Naive thymus-derived CD4-positive, alpha-beta T cell (primary cell): ENCODE results near the gene PGM3. TPM values are rescaled to one million over a fixed set of nuclear protein-coding genes. Genes with fewer than 3 reads are reported as not detected.

Experiments
- ATAC-seq: fragments of 150-1000 bp; cut with Tn5 transposase; 2 replicates; pipeline ENCODE4 v1.10.0; 2021; ENCODE audit warnings: mild to moderate bottlenecking, moderate library complexity
- CTCF ChIA-PET: fragments of 350-600 bp; sonication (Branson Sonifier 250); formaldehyde crosslinking; loops from one replicate; lab custom pipeline; 2021; ENCODE audit warnings: antibody characterized with exemption; lab: Charles Lee
- POLR2A ChIA-PET: fragments of 350-600 bp; sonication (Branson Sonifier 250); formaldehyde crosslinking; loops from one replicate; lab custom pipeline; 2021; ENCODE audit warnings: antibody characterized with exemption, inconsistent platforms; lab: Charles Lee
- DNase-seq, 9 donors: peaks; one replicate each; pipeline versions ENCODE4 v3.0.0 to v3.0.0-alpha.2; 2020 to 2022; ENCODE audit warnings: mixed read lengths in 1 of 9
- H3K27ac ChIP-seq: one replicate; pipeline ENCODE4 v1.7.0; 2013; ENCODE audit warnings: mild to moderate bottlenecking, low read depth, low read length, moderate library complexity
- H3K27me3 ChIP-seq, 2 donors: one replicate each; pipeline ENCODE4 v1.7.0; 2013; ENCODE audit warnings: low read length in 2 of 2, mild to moderate bottlenecking in 2 of 2, moderate library complexity in 2 of 2; ENCODE audit not compliant: control insufficient read depth in 2 of 2, insufficient read depth in 2 of 2
- H3K36me3 ChIP-seq, 3 experiments: 1 replicate in 2 of 3; 2 replicates in 1 of 3; pipeline ENCODE4 v1.7.0; 2013; ENCODE audit warnings: low read length in 3 of 3, mild to moderate bottlenecking in 3 of 3, moderate library complexity in 1 of 3; ENCODE audit not compliant: insufficient read depth in 3 of 3, control insufficient read depth in 2 of 3
- H3K4me1 ChIP-seq, 2 donors: one replicate each; pipeline ENCODE4 v1.7.0; 2013; ENCODE audit warnings: low read length in 2 of 2, mild to moderate bottlenecking in 2 of 2, moderate library complexity in 1 of 2; ENCODE audit not compliant: control insufficient read depth in 2 of 2, insufficient read depth in 2 of 2
- H3K4me3 ChIP-seq: 2 replicates; pipeline ENCODE4 v1.7.0; 2013; ENCODE audit warnings: mild to moderate bottlenecking, low read length
- H3K9me3 ChIP-seq, 3 experiments: 1 replicate in 2 of 3; 2 replicates in 1 of 3; pipeline ENCODE4 v1.7.0; 2013; ENCODE audit warnings: low read length in 3 of 3; ENCODE audit not compliant: control insufficient read depth in 2 of 3
- H3K27ac Mint-ChIP-seq, 9 donors: one replicate each; pipeline ENCODE4 v1.8.0; 2020 to 2022; ENCODE audit warnings: mixed read lengths in 9 of 9, mild to moderate bottlenecking in 8 of 9, moderate library complexity in 5 of 9, inconsistent platforms in 2 of 9
- H3K27me3 Mint-ChIP-seq, 5 donors: one replicate each; pipeline ENCODE4 v1.8.0; 2021 to 2022; ENCODE audit warnings: mixed read lengths in 5 of 5, mild to moderate bottlenecking in 1 of 5
- H3K36me3 Mint-ChIP-seq, 5 donors: one replicate each; pipeline ENCODE4 v1.8.0; 2020 to 2022; ENCODE audit warnings: mixed read lengths in 5 of 5, mild to moderate bottlenecking in 3 of 5, inconsistent platforms in 1 of 5
- H3K4me1 Mint-ChIP-seq, 7 donors: one replicate each; pipeline ENCODE4 v1.8.0; 2020 to 2022; ENCODE audit warnings: mixed read lengths in 7 of 7, mild to moderate bottlenecking in 3 of 7, inconsistent platforms in 1 of 7
- H3K4me3 Mint-ChIP-seq, 10 donors: one replicate each; pipeline ENCODE4 v1.8.0; 2020 to 2022; ENCODE audit warnings: mild to moderate bottlenecking in 10 of 10, mixed read lengths in 10 of 10, moderate library complexity in 6 of 10, inconsistent platforms in 2 of 10
- H3K9me3 Mint-ChIP-seq, 11 donors: one replicate each; pipeline ENCODE4 v1.8.0; 2020 to 2022; ENCODE audit warnings: mixed read lengths in 11 of 11, mild to moderate bottlenecking in 4 of 11, inconsistent platforms in 1 of 11, moderate library complexity in 1 of 11
- intact Hi-C, 2 donors: fragments of 100-400 bp; cut with micrococcal nuclease; formaldehyde crosslinking; loops; one replicate each; pipeline ENCODE4 v1.15.1; 2023
- polyA plus RNA-seq, 2 donors: library from polyadenylated mRNA; unstranded; fragments of 300-500 nt; fragmentation: Illumina TruSeq; gene quantifications; one replicate each; pipeline ENCODE4 v1.2.3, GENCODE V29; 2021
- total RNA-seq, 6 experiments: library from RNA in 5 of 6; stranded (reverse) in 5 of 6; gene quantifications; 1 replicate in 5 of 6; 2 replicates in 1 of 6; pipeline ENCODE4 v1.2.3 and lab custom pipeline; 2021 to 2026

PGM3 gene
- total and polyA plus RNA-seq, 7 experiments from 2014 or later: 8.2 to 37.3 (median 22.1) TPM

GRCh38 chr6:83117802-83118201, 75.3 kb downstream of the PGM3 start:
- Histone ChIP-seq H3K4me1 (no peaks in the 10 kb centered on the region), H3K27me3 (no peaks in the 10 kb centered on the region), H3K27ac (no peak overlapping the region), H3K9me3 (no peaks in the 10 kb centered on the region), H3K4me3 (no peak overlapping the region), H3K36me3 (peaks cover 5 to 8% (median 7%) of the 10 kb centered on the region in 3 experiments)
- H3K36me3 Mint-ChIP-seq: peaks cover 0 to 18% (median 12%) of the 10 kb centered on the region in 5 donors
- no peak overlapping the region for H3K27ac Mint-ChIP-seq
- no peaks in the 10 kb centered on the region for H3K27me3 Mint-ChIP-seq
- ATAC-seq (no peak), DNase-seq (no peak)
- intact Hi-C loops: no loop called here
- no peak overlapping the region for H3K4me3 Mint-ChIP-seq
- no peaks in the 10 kb centered on the region for H3K4me1 Mint-ChIP-seq
- ChIA-PET CTCF (interaction anchor here (1.3 kb wide), 1 partner anchor 50 kb away, joined by 3 read pairs; the partner anchor contains the start of gene DOP1A), POLR2A (no interaction called here)
- H3K9me3 Mint-ChIP-seq: no peaks in the 10 kb centered on the region

Other genes with a start within 250 kb of the PGM3 start
- 1 to 10 TPM; 6.0 to 9.3 (median 7.4) TPM for gene UBE3D, start 127.4 kb downstream of the PGM3 start, total RNA-seq
- gene UBE3D, start 127.4 kb downstream of the PGM3 start, polyA plus RNA-seq: 1 to 10 TPM; 5.8 to 7.5 TPM
- gene DOP1A, start 125.6 kb downstream of the PGM3 start, total RNA-seq: 10 to 100 TPM; 13.6 to 33.9 (median 25.7) TPM
- 1 to 10 TPM; 5.9 to 6.3 TPM for gene DOP1A, start 125.6 kb downstream of the PGM3 start, polyA plus RNA-seq
- gene RWDD2A, start 92 bp upstream of the PGM3 start, total RNA-seq: 1 to 10 TPM; 1.8 to 6.4 (median 2.7) TPM
- gene RWDD2A, start 92 bp upstream of the PGM3 start, polyA plus RNA-seq: 1 to 10 TPM; 3.2 to 4.1 TPM
- gene ME1, start 237.8 kb upstream of the PGM3 start, total RNA-seq: under 1 TPM in 4 of 5 experiments, not detected in 1; 0.19 to 0.49 (median 0.29) TPM
- not detected for gene ME1, start 237.8 kb upstream of the PGM3 start, polyA plus RNA-seq